Daoy (cell line): ENCODE results near the gene CNIH1. TPM values are rescaled to one million over a fixed set of nuclear protein-coding genes. Genes with fewer than 3 reads are reported as not detected.

Experiments used
- DNase-seq: peaks from one replicate; pipeline ENCODE4 v3.0.0-alpha.2; 2015; ENCODE audit warnings: low read depth
- total RNA-seq: library from RNA; depleted of rRNA; stranded (reverse); fragments of >200 nt; shearing (Covaris generic); gene quantifications from 2 replicates; pipeline ENCODE4 v1.2.3, GENCODE V29; 2014; rRNA removed

Gene CNIH1
- total RNA-seq, result 171 and 179 TPM in 2 replicates

DNA sequence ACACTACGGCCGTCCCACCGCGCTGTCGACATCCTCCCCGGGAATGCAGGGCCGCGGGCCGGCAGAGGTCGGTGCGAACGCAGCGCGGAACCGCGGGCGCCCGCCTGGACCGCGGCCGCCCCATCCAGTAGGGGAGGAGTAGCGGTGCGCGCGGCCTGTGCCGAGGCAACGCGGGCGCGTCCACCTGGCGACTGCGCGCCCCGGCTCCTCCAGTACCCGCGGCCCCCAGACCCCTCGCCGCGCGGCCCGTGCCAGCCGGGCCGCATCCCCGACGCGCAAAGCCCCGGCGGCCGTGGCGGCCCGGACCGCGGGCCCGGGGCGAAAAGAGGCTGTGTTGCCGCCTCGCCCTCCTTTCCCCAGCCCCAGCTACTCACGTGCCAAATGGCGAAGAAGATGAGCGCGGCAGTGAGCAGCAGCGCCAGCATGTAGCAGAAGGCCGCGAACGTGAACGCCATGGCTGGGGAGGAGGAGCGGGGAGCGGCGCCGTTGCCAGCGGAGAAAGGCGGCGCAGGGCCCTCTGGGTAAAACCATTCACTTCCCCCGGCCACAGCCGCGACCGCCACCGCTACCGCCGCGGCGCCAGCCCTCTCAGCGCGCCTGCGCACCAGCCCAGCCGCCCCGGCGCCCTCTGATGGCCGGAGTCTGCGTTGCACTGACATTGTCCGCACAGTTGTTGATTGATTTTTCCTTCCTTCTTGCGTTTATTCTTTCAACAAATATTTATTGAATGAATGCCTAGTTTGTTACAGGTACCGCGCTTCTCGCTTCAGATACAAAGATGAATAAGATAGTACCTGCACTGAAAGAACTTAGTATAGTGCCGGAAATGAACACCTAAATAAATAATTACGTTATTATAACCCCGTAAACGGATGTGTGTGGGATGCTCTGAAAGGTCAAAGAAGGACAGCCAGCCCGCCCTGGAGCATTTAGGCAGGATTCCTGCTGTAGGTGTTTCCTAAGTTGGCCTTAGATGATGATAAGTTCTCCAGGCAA, at the start of gene CNIH1:
CNIH1 (minus strand) TSS at position 502 of the 996 bp plus-strand sequence; CDS start at position 455, 47 bp downstream.
- peak; percentile 97 for DNase-seq

DNA sequence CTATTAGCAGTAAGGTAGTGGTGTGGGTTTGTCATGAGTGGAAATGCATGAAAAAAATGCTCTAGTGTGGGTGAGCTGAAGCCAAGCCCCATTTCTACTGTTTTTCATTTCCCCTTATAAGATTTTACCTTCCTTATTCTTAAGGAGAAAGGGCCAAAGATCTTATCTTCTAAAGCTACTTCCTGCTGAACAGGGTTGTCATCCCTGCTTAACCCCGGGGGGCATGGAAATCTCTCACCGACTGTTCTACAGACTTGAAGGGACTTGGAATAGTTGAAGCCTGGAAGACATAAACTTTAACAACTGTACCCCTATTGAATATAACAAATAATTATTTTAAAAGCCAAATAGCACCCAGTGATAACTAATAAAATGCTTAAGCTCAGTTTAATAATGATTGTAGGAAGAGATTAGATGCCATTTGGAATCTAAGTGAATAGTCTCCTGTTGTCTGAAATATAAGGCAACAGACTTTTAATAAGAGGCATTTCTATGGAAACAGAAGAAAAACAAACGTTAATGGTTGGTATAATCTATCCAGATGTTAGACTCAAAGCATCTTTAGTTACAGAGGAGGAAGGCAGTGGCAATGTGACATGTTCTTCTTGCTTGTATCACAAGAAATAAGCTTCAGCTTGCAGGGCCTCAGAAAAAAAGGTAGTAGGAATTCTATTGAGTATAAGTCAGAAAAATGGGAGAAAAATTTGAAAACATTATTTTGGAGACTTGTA, 49.4 kb upstream of the CNIH1 start:
- no peak for DNase-seq

DNA sequence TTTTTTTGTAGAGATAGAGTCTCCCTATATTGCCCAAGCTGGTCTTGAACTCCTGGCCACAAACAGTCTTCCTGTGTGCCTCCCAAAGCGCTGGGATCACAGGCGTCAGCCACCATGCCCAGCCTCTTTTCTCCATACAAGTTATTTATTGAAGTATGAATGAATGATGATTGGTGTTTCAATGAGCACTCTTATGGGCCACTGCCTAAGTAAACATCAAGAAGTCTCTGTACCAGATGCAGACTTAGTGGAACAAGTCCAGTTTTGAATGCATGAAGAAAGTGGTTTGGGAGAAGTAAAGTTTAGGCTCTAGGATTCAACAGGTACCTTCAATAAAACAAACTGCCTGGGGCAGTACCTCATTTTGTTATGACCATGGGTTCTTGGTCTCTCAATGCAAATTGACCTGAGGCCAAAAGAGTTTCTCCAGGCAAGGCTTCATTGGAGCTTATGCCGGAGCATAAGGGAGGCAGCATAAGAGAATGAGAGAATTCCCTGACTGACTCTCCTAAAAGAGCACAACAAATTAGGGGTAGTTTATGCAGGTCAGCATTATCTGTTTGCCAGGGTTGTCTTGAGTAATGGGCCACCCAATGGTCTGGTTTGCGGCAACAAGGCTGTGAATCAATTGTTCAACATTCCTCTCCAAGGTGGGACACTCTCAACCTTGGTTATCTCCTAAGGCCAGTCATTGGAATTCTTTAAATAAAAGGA, 48.7 kb upstream of the CNIH1 start:
- no peak for DNase-seq

DNA sequence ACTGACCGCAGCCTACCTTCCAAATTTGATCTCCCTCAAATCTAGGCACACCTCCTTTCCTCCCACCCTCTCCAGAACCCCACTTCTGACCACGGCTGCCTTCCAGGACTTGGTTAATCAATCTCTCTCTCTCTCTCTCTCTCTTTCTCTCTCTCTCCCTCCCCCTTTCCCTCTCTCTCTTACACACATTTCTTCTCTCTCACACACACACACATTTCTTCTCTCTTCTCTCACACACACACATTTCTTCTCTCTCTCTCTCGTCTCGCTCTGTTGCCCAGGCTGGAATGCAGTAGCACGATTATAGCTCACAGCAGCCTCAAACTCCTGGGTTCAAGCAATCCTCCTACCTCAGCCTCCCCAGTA, 48.1 kb upstream of the CNIH1 start:
- DNase-seq, result no peak

DNA sequence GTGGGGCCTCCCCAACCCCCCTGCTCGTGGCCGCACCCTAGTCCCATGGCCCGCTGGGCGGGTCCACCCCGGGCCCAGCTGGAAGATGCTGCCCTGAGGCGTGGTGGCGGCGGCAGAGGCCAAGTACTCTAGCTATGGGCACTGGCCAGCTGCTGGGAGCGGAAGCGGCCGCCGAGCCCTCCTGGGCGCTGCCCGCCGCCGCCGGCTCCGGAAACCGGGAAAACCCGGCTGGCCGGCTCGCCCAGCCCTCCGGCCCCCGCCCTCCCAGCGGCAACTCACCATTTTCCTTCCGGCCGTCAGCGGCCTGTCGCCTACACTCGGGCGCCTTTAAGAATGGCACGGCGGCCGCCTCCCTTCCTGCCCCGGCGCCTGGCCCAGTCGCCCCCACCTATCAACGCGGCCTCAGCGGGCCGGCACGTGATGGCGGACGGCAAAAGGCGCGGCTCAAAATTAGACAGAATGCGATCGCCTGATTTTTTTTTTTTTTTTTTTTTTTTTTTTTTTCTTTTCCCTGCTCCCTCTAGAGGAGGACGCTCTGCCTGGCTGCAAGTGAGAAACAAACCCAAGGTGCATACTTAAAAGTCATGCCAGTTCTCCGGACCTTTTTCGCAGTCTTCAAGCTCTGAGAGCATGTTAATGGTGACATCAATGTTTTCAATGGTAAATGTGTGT, 47.6 kb upstream of the CNIH1 start, which contains the start of gene GMFB:
GMFB (minus strand) TSS at position 335 of the 672 bp plus-strand sequence; CDS start at position 282, 53 bp downstream.
- DNase-seq, result peak; percentile 97

DNA sequence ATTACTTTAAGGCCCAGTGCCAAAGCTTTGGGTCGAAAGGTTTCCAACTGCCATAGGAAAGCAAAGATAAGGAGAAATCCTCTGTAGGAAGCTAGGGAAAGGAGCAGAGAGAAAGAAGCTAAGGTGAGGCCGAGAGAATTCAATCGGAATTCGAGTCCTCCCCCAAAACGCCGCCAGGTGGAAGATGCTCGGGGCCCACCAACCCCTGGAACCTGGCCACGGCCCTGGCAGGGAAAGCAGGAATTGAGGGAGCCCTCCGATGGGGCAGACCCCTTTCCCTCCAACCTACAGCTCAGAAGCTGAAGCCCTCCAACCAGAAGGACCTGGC, 47.1 kb upstream of the CNIH1 start:
- DNase-seq, result no peak

DNA sequence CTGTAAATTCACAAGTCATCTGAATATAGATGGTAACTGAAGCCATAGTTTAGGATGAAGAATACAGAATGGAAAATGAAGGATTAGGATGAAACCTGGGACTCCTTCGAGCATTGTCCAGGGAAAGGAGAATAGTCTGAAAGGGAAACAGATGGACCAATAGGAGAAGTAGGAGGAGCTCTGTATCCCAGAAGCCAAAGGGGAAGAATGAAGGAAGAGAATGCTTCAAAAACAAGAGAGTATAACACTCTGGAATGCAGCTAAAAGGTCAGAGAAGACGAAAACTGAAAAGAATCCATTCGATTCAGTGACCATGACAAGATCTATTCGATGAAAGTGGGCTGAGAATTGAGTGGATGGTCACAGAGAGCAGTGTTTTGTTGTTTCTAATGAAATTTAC, 46.6 kb upstream of the CNIH1 start:
- DNase-seq, result peak; percentile 32

DNA sequence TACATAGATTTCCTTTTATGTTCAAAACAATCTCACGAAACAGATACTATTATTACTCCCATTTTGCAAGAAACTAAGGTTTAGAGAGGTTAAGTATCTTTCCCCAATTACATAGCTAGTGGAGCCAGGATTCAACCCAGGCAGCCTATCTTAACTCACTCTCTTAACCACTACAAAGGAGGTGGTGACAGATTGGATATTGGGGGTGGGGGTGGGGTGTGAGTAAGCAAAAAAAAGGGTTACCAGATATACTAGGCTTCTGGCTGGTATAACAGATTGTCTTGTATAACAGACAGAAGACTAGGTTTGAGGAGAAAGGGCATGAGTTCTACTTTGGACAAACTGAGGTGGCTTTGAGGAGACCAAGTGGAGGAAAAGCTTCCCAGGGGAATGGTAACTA, 45.5 kb upstream of the CNIH1 start:
- no peak for DNase-seq

DNA sequence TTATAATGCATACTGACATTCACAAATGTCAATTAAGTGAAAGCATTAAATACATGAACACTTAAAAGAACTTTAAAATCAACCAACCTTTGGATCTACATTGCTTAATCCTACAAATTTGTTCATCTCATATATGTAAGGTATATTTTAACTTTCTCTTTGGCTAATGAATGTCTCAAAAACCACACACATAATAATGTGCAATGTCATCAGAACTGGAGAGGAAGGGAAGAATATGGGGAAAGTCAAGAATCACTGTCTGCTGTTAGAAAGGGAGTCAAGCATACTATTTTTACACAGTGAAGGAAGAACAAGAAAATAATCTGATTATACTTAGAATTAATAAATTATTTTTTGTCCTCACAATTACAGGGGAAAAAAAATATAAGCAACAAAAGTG, 42.7 kb upstream of the CNIH1 start:
- no peak for DNase-seq

DNA sequence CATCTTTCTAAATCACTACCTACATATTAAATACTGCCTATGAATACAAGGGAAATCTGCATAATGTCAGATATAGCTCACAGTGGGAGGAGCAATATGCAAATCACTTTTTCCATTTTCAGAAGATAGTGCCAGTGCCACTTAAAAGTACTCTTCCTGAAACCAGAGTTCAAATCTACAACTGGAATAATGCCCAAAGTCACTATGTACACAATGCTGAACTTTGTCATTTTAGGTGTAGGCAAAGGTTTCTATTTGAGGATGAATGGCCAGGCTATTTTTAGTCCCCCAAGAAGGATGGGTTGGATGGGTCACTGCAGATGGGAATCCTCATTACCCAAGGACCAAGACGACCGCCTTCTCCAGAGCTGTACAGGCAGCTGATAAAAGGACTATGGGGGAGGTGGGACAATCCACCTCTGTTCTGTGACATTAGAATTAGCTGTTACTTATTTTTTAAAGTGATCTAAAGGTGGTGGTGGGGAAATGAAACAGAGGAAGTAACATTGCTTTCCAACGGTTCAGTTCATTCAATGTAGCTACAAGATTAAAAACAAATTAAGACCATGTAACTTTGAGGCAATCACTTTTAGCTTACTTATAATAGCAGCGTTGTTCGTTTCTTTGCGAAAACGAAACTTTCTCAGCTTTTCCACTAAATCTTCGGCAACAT, 42.0 kb upstream of the CNIH1 start:
- no peak for DNase-seq

DNA sequence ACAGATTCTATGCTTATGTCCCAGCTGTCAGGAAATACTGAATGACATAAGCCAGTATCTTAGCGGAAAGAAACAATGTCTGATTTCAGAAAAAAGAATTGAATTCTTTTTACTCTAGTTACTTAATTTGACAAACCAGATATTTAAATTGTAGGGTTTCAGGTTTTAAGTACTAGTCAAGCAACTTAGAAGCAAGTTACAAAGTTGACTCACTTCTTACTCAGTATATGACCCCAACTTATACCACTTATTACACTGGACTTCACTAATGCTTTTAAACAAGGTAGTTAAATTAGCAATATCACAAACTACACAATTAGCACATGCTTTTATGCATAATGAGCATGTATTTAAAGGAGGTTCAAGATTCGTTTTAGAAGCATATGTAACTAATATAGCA, 40.5 kb upstream of the CNIH1 start:
- DNase-seq, result no peak

DNA sequence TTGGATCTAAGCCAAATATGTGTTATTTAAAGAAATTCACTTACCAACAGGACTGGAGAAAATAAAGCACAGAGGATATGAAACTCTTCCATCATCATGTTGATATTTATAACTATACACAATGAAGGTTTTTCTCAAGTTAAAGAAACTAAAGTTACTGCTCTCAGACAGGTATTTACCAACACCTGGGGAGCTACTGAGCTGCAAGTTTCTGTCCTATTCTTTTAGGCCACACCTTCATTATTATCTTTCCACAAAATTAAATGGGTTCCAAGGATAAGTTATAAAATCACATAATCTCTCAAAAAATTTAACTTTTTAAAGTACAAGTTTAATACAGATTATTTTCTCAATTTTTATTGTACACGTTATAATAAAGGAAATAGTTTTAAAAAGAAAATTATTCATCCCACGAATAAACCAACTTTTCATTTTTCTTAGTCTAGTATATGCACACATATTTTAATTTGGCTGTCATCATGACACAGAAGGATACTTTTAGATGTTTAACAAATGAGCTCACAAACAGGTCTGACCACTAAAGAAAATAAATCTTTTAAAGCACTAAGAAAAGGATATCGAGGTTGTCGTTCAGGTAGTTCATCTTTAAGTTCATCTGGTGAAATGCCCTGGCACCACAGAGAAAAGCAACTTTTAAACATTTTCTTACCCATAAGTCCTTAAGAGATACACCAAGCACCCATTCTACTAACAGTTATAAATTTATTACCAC, 39.8 kb upstream of the CNIH1 start:
- DNase-seq, result no peak

DNA sequence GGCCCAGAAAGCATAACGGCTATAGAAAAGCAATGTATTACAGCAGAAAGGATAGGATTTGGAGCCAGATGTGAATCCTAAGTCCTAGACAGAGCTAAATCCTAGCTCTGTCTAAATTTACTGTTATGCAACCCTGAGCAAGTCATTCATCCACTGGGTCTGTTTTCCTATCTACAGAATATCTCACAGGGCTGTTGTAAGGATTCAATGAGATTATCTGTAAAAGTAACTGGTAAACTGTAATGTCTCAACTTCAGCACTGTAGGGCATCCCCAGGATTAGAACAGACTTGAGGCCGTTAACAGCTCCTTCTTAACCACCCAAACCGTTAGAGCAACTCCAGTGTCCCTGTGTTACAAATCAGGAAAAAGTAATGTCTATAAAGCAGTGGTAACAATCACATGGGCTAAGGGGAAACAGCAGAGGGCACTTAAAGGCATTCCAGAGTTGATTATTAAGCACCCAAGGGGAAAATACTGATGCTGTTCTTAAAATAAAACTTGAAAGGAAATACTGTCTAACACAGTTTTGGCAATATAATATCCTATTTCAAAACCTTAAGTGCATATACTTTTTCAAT, 37.6 kb upstream of the CNIH1 start:
- DNase-seq, result no peak

DNA sequence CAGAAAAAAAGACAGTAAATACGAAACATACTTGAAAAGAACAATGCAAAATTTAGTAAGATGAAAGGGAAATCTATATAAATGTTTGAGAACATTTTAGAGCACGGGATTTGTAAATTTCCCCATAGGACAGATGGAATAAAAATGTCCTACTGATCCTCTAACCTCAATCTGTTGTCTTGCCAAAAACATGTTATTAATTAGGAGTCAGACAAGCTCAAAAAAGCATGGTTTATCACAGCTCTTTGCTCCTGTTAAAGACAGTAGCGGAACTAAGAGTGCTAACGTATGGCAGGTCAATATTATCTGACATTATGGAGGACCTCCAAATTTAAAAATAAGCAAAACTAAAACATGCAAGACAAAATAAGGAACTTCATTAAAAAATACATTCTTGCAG, 34.7 kb upstream of the CNIH1 start:
- no peak for DNase-seq

DNA sequence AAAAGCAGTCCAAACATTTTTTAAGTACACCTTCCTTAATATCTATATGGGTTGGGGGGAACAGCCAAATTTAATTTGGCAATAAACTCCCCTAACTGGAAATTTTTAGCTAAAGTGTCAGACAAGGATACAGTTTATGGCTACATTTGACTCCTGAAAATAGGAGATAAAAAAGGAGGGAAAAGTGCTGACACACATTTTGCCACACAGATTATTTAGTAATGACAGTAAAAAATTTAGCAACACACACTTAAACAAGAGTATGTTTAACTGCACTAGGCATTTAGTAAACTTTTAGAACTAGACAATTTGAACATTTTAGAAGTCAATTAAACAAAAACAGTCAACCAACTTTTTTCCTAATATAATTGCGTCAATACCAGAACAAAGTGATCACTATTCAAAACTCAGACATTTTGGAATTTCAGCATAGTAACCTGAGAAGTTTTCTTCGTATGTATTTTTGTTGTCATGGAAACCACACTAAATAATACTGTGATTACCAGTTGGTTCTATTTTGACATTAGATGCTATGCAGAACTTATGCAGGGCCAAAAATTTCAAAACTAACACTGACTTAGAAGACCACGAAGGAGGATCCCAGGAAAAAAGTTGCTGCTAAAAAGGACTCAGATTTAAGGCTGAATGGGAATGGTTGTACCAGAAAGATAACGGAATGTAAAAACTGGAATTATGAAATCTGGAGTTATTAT, 34.2 kb upstream of the CNIH1 start:
- no peak for DNase-seq

DNA sequence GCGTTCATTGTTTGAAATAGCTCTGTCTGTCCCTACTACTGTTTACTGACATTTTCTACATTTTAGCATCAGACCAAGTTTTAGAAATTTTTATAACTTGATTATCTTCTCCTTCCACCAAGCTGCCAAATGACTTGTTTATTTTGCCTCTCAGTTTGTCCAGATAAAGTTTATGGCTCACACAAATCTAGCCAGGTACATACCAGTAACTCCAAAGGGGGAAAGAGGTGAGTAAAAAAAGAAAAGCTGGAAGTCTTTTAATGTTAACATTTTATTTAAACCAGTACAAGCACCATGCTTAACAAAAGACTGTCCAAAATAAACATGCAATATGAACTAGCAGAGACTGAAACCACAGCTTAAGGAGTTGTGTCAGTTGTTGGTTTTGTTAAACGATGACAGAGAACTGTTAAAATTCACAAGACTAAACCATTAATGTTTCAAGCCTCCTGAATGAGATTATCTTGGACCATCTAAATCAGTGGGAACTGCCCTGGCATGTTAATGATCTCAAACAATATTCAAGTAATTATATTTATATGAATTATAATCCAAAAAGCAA, 33.1 kb upstream of the CNIH1 start:
- no peak for DNase-seq

DNA sequence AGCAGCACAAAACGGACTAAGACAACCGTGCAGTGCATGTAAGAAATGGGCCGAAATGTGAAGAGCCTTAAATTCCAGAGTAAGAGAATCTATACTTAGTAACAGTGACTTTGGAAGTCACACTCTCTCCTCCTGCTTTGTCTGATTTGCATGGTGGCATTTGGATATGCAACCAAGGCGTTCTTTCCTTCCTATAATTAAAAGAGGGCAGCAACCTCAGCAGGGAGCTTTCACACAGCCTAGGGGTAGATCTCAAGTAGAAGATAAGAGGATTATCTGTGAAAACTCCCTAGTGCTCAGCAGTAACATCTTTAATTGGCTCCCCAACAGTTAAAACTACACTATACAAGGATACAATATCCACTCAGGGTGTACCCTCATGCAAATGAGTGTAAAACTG, 31.1 kb upstream of the CNIH1 start:
- no peak for DNase-seq

DNA sequence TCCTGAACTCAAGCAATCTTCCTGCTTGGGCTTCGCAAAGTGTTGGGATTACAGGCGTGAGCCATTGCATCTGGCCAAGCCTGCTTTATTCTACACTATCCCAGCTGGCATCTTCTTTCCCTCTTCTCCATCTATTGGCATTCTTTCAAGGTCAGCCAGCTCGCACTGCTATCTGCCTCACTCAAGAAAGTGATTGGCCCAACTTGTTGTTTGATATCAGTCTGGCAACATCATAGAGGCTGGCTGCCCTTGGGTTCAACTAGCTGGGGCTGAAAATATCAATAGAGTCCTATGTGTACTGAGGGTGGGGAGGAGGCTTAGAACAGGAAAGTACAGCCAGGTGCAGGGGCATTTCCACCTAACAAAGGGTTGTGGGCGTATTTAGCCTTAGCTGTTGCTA, 30.5 kb upstream of the CNIH1 start:
- DNase-seq, result no peak

DNA sequence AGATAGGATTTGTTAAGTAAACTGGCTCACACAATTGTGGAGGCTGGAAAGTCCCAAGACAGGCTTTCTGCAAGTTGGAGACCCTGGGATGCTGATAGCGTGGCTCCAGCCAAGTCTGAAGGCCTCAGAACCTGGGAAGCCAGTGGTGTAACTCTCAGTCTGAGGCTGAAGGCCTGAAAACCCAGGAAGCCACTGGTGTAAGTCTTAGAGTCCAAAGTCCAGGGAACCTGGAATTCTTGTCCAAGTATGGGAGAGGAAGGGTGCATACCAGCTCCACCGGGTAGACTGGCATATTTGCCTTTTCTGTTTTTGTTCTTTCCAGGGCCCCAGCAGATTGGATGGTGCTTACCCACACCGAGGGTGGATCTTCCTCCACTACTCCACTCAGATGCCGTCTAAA, 29.5 kb upstream of the CNIH1 start:
- no peak for DNase-seq
